RWPE2 (cell line): ENCODE measurements around the gene CYP2A7.
"Not testable (repeated sequence)": the region's sequence is repeated elsewhere in the genome, so short reads cannot be mapped to it uniquely, and the experiment has no call there.

Source experiments
- ATAC-seq: fragments of 200-7000 bp; cut with Tn5 transposase; 3 replicates; pipeline ENCODE4 v1.9.1; 2021; ENCODE audit warnings: low read depth
- DNase-seq: peaks from one replicate; pipeline ENCODE4 v3.0.0-alpha.2; 2020; ENCODE audit warnings: low spot score
- H3K27ac ChIP-seq: fragments of 450-650 bp; 2 replicates; pipeline ENCODE4 v1.5.1; 2017; ENCODE audit warnings: mild to moderate bottlenecking; ENCODE audit not compliant: poor library complexity, severe bottlenecking
- H3K27me3 ChIP-seq: fragments of 250-450 bp; sonication (Bioruptor Pico); 2 replicates; pipeline ENCODE4 v1.5.1; 2021; ENCODE audit warnings: mild to moderate bottlenecking, moderate library complexity; ENCODE audit not compliant: insufficient read depth, poor library complexity, severe bottlenecking
- H3K36me3 ChIP-seq: fragments of 250-450 bp; sonication (Bioruptor Pico); 2 replicates; pipeline ENCODE4 v1.5.1; 2020; ENCODE audit warnings: low read depth, mild to moderate bottlenecking, moderate library complexity
- H3K4me1 ChIP-seq: fragments of 250-450 bp; sonication (Bioruptor Pico); 2 replicates; pipeline ENCODE4 v1.5.1; 2021; ENCODE audit warnings: mild to moderate bottlenecking, moderate library complexity; ENCODE audit not compliant: insufficient read depth, poor library complexity, severe bottlenecking
- H3K4me3 ChIP-seq: fragments of 250-450 bp; sonication (Bioruptor Pico); 2 replicates; pipeline ENCODE4 v1.5.1; 2021; ENCODE audit warnings: mild to moderate bottlenecking, moderate library complexity; ENCODE audit not compliant: severe bottlenecking
- H3K9me3 ChIP-seq: fragments of 250-450 bp; sonication (Bioruptor Pico); 2 replicates; pipeline ENCODE4 v1.5.1; 2021; ENCODE audit warnings: mild to moderate bottlenecking, moderate library complexity; ENCODE audit not compliant: severe bottlenecking
- TF ChIP-seq, protein P1 (sequence below): fragments of 450-650 bp; IDR thresholded peaks from one replicate; pipeline ENCODE4 v1.5.1; 2017; ENCODE audit warnings: mild to moderate bottlenecking, moderate library complexity; ENCODE audit not compliant: poor library complexity, severe bottlenecking

CYP2A7 gene

DNA sequence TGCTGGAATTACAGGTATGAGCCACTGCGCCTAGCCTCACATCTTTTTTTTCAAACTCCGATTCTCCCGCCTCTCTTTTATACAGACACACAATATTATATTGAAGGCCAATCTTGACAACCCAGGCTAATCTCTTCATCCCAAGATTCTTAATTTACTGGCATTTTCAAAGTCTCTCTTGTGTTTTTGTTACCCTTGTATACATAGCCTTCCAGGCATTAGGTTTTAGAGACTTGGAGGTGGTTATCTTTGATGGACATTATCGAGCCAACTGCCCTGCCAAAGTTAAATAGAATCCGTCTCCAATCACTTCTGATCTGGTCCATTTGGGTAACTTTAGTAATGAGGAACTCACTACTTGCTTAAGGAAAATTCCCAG, 14.4 kb upstream of the CYP2A7 start:
- ATAC-seq (no peak), DNase-seq (no peak)
- H3K36me3 ChIP-seq: no peaks in the 10 kb centered on the region
- H3K4me1 ChIP-seq: no peaks in the 10 kb centered on the region
- no peak overlapping the region for H3K27ac ChIP-seq
- H3K27me3 ChIP-seq: no peaks in the 10 kb centered on the region
- H3K9me3 ChIP-seq: no peaks in the 10 kb centered on the region
- TF ChIP-seq, protein P1, sequence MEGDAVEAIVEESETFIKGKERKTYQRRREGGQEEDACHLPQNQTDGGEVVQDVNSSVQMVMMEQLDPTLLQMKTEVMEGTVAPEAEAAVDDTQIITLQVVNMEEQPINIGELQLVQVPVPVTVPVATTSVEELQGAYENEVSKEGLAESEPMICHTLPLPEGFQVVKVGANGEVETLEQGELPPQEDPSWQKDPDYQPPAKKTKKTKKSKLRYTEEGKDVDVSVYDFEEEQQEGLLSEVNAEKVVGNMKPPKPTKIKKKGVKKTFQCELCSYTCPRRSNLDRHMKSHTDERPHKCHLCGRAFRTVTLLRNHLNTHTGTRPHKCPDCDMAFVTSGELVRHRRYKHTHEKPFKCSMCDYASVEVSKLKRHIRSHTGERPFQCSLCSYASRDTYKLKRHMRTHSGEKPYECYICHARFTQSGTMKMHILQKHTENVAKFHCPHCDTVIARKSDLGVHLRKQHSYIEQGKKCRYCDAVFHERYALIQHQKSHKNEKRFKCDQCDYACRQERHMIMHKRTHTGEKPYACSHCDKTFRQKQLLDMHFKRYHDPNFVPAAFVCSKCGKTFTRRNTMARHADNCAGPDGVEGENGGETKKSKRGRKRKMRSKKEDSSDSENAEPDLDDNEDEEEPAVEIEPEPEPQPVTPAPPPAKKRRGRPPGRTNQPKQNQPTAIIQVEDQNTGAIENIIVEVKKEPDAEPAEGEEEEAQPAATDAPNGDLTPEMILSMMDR: no peak
- H3K4me3 ChIP-seq: no peak overlapping the region

DNA sequence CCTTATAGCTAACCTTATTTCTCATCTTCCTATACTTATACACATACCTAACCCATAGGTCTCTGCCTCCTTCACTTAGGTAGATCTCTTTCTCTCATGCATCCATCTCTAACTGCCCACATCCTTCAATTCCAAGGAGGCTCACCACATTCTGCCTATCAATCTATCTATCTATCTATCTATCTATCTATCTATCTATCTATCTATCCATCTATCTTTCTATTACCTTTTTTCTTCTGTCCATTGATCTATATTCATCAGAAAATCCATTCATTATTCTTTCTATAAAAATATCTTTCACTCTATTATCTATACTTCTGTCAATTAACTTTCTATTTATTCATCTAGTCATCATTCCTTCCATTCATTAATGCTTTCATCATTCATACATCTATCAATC, 11.1 kb upstream of the CYP2A7 start:
- TF ChIP-seq, protein P1: no peak
- ATAC-seq: no peak
- no peaks in the 10 kb centered on the region for H3K9me3 ChIP-seq

DNA sequence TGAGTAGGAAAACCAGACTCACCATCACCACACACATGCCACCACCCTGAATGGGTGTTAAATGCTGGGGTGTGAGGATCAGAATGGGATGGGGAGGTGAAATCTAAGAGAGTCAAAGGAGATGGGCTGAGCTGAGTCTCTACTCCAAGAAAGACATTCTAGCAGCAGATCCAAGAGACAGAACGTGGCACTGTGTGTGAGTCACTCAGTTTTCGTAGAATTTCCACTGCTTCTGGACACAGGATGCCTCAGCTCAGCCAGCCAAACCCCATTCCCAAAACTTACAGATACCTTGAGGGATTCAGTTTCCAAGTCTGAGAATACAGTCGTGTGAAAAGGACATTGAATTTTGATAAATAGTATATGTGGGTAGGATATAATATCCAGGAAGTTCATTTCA, 7.3 kb upstream of the CYP2A7 start:
- TF ChIP-seq, protein P1: no peak
- no peaks in the 10 kb centered on the region for H3K36me3 ChIP-seq
- ATAC-seq: no peak
- H3K9me3 ChIP-seq: no peaks in the 10 kb centered on the region
- DNase-seq: no peak
- H3K27ac ChIP-seq: no peak overlapping the region
- H3K4me1 ChIP-seq: no peaks in the 10 kb centered on the region
- no peak overlapping the region for H3K4me3 ChIP-seq
- H3K27me3 ChIP-seq: peaks cover 3% of the 10 kb centered on the region

More for the DNA sequence above, 11.1 kb upstream of the CYP2A7 start:
- H3K27me3 ChIP-seq: peaks cover 3% of the 10 kb centered on the region
- DNase-seq: no peak
- H3K4me1 ChIP-seq: no peaks in the 10 kb centered on the region
- H3K36me3 ChIP-seq: no peaks in the 10 kb centered on the region
- no peak overlapping the region for H3K27ac ChIP-seq
- H3K4me3 ChIP-seq: no peak overlapping the region

DNA sequence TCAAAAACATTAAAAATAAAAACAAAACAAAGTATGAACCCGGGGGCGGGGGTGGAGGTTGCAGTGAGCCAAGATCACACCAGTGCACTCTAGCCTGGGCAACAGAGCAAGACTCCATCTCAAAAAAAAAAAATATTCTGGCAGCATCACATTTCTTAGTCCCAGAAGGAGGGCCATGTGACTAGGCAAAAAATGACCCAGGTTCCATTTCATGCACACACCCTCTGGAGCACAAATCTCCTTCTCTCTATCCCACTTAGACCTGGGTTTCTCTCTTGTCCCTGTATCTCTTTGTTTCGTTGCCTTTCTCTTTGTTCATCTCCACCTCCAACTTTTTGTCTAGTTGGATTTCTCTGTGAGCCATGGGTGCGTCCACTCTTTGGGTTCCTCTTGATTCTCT, 6.2 kb upstream of the CYP2A7 start:
- no peak overlapping the region for H3K27ac ChIP-seq
- H3K9me3 ChIP-seq: no peaks in the 10 kb centered on the region
- no peaks in the 10 kb centered on the region for H3K4me1 ChIP-seq
- peaks cover 3% of the 10 kb centered on the region for H3K27me3 ChIP-seq
- TF ChIP-seq, protein P1: no peak
- no peak overlapping the region for H3K4me3 ChIP-seq
- no peaks in the 10 kb centered on the region for H3K36me3 ChIP-seq
- no peak for DNase-seq
- ATAC-seq: no peak

DNA sequence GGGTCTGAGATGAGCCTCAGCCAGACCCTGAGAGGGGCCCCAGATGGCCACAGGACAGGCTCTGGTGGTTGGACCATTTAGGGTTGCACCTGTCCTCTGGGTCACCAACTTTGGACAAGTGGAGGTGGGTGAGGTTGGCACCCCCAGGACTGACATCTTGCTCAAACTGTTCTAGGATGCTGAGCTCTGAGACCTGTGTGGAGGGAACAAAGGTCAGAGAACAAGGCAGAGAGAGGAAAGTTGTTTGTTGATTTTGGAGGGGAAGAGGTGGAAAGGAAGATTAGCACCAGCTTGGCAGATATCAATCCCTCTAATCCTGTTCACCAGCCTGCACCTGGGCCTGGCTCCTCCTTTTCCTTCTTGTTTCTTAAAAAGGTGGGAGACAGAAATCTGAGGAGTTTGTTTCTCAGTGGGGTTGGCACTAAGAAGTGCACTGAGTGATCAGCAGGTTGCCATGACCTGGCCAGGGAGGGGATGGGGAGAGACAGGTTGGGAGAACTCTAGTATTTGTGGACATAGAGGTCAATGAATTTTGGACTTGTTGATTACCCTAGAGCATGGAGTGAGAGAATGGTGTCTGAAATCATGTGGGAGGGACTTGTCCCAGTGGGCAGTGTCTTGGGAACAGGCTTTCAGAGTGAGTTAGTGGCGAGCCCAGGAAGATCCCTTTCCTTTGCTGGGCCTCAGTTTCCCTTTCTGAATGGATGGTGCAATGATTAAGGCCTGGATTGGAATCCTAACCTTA, 2.3 kb upstream of the CYP2A7 start:
- H3K9me3 ChIP-seq, H3K4me1 ChIP-seq, H3K36me3 ChIP-seq, DNase-seq, ATAC-seq, H3K4me3 ChIP-seq, H3K27ac ChIP-seq: not testable (repeated sequence)
- peaks cover 11% of the 10 kb centered on the region for H3K27me3 ChIP-seq

DNA sequence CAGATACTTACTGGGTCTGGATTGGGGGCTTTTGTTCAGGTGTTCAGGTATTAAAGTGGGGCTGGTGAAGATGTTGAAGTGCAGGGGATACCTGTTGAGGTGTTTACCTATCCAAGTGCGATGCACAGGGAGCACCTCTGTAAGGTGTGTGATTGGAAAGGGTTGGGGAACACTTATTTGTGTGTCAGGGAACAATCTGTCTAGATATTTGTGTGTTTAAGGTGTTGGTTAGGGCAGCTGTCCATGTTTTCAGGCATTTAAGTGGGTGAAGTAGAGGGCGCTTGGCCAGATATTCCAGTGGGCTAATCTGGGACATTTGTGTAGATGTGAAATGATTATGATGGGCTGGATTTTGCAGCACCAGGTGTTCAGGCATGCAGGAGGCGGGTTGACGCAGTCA, 2.7 kb downstream of the CYP2A7 start:
- not testable (repeated sequence) for H3K9me3 ChIP-seq, H3K27ac ChIP-seq, ATAC-seq, DNase-seq, H3K36me3 ChIP-seq, H3K4me3 ChIP-seq, H3K4me1 ChIP-seq
- H3K27me3 ChIP-seq: peaks cover 11% of the 10 kb centered on the region

DNA sequence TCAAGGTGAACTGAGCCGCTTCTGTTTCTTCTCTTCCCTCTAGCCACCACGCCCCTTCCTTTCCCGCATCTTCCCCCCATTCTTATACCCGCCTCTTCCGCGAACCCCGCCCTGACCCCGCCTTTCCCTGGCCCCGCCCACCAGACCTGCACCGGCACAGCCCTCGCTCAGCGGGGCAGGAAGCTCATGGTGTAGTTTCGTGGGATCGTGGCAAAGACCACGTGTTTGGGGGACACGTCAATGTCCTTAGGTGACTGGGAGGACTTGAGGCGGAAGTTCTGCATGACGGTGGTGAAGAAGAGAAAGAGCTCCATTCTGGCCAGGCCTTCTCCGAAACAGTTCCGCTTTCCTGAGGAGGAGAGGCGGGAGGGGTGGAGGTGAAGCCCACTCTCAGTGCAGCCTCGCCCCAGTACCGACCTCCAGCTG, 6.5 kb downstream of the CYP2A7 start:
- DNase-seq, H3K4me1 ChIP-seq, H3K9me3 ChIP-seq, H3K36me3 ChIP-seq, H3K27ac ChIP-seq, H3K4me3 ChIP-seq: not testable (repeated sequence)
- peak; percentile 55; the same call in 2 of the 3 replicates for ATAC-seq
- H3K27me3 ChIP-seq: peaks cover 11% of the 10 kb centered on the region

DNA sequence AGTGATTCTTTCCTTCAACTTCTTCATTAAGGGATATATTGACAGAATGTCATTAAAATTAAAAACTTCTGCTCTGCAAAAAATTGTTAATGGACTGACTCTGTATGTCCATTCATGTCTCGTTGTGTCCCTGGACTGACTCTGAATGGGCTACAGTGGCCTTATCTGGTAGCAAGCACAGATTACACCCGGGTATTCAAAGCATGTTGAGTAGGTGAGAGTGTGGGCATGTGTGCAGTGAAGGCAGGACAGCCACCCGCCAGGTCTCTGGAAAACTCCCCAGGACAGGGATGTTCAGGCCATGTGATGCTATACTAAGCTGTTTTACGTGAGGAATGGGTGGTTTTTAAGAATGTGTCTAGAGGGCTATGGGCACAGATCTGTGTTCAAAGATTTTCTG, 7.2 kb downstream of the CYP2A7 start:
- H3K36me3 ChIP-seq, H3K4me1 ChIP-seq, H3K4me3 ChIP-seq, H3K27me3 ChIP-seq, DNase-seq, ATAC-seq, H3K9me3 ChIP-seq, H3K27ac ChIP-seq: not testable (repeated sequence)
